Measurements from ENCODE around the gene SLC22A14. TPM values are rescaled to one million over a fixed set of nuclear protein-coding genes. Genes with fewer than 3 reads are reported as not detected.

Gene SLC22A14
- total RNA-seq, 1 experiment from 2014 or later, result 0.26 TPM

DNA sequence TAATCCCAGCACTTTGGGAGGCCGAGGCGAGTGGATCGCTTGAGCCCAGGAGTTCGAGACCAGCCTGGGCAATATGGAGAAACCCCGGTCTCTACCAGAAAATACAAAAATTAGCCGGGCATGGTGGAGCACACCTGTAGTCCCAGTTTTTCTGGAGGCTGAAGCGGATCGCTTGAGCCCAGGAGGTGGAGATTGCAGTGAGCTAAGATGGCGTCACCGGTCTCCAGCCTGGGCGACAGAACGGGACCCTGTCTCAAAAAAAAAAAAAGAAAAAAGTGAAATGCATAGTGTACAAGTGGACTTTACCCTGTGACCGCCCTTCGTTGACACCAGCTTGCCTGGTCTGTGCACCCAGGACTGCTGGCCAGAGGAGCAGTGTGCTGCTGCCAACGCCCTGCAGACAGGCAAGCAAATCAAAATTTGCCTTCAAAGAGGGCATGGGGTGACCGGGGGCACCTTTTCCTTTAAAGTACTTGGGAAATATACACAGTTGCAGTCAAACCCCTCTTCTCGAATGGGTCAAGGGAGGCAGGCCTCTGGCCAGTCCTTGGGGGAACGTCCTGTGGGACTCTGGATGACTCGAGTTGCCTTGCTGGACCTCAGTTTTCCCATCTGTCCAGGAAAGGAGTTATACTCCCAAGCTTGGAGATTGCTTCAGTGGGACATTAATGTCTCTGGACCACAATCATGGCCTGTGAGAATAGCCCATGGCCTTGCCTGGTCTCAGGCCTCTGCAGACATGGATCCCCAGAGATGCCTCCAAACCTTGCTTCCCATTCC, 65.5 kb downstream of the SLC22A14 start:
- TF ChIP-seq, protein P1, sequence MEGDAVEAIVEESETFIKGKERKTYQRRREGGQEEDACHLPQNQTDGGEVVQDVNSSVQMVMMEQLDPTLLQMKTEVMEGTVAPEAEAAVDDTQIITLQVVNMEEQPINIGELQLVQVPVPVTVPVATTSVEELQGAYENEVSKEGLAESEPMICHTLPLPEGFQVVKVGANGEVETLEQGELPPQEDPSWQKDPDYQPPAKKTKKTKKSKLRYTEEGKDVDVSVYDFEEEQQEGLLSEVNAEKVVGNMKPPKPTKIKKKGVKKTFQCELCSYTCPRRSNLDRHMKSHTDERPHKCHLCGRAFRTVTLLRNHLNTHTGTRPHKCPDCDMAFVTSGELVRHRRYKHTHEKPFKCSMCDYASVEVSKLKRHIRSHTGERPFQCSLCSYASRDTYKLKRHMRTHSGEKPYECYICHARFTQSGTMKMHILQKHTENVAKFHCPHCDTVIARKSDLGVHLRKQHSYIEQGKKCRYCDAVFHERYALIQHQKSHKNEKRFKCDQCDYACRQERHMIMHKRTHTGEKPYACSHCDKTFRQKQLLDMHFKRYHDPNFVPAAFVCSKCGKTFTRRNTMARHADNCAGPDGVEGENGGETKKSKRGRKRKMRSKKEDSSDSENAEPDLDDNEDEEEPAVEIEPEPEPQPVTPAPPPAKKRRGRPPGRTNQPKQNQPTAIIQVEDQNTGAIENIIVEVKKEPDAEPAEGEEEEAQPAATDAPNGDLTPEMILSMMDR (conservative IDR thresholded peaks at IDR 0.05; ENCODE audit: low read depth, low read length), result no peak
- no peak for TF ChIP-seq EZH2 (IDR thresholded peaks at IDR 0.05; ENCODE audit: borderline replicate concordance, low read depth, low read length, poor library complexity, severe bottlenecking)
- CTCF ChIA-PET, result no interaction called here
- POLR2A ChIA-PET (ENCODE audit: low non-redundant PET), result no interaction called here
- Histone ChIP-seq H3K4me1 (ENCODE audit: insufficient read depth, low read length, poor library complexity, severe bottlenecking) (no peaks in the 10 kb centered on the region), H3K36me3 (ENCODE audit: insufficient read depth, low read length, poor library complexity, severe bottlenecking) (no peaks in the 10 kb centered on the region), H3K27me3 (replicated peaks; ENCODE audit: insufficient read depth, low read depth, low read length, poor library complexity) (no peaks in the 10 kb centered on the region), H3K9me3 (ENCODE audit: low read depth, low read length, poor library complexity, severe bottlenecking) (no peaks in the 10 kb centered on the region), H3K4me3 (ENCODE audit: low read depth, low read length, poor library complexity, severe bottlenecking) (peak overlapping the region; percentile 56), H3K27ac (ENCODE audit: low read depth, low read length, poor library complexity, severe bottlenecking) (no peak overlapping the region)
- intact Hi-C loops (cut with micrococcal nuclease; ENCODE audit: unreplicated experiment), result loop anchor here (5.0 to 10.0 kb wide), 2 partner anchors 135 to 213 kb away; partner anchors contain the start of genes ACAA1 and MYD88
- BruUV-seq (replicated peaks), result no TSS peak
- no peak for DNase-seq (ENCODE audit: low spot score)

- CTCF ChIA-PET, result interaction anchor here (1.1 kb wide), 1 partner anchor 131 kb away, joined by 3 read pairs; no protein-coding TSS in a partner anchor
- Histone ChIP-seq H3K9me3 (ENCODE audit: low read depth, low read length, poor library complexity, severe bottlenecking) (no peaks in the 10 kb centered on the region), H3K4me3 (ENCODE audit: low read depth, low read length, poor library complexity, severe bottlenecking) (no peak overlapping the region), H3K27ac (ENCODE audit: low read depth, low read length, poor library complexity, severe bottlenecking) (no peak overlapping the region), H3K27me3 (replicated peaks; ENCODE audit: insufficient read depth, low read depth, low read length, poor library complexity) (no peaks in the 10 kb centered on the region), H3K36me3 (ENCODE audit: insufficient read depth, low read length, poor library complexity, severe bottlenecking) (no peaks in the 10 kb centered on the region), H3K4me1 (ENCODE audit: insufficient read depth, low read length, poor library complexity, severe bottlenecking) (no peaks in the 10 kb centered on the region)
- POLR2A ChIA-PET (ENCODE audit: low non-redundant PET), result no interaction called here
- TF ChIP-seq EZH2 (IDR thresholded peaks at IDR 0.05; ENCODE audit: borderline replicate concordance, low read depth, low read length, poor library complexity, severe bottlenecking), result no peak
- TF ChIP-seq, protein P1 (conservative IDR thresholded peaks at IDR 0.05; ENCODE audit: low read depth, low read length), result no peak
- TSS peak; percentile 29 for BruUV-seq (replicated peaks)
- intact Hi-C loops (cut with micrococcal nuclease; ENCODE audit: unreplicated experiment), result loop anchor here (5.0 to 10.0 kb wide), 2 partner anchors 133 to 214 kb away; partner anchors contain the start of genes ACAA1 and MYD88
- DNase-seq (ENCODE audit: low spot score), result peak; percentile 57
Observed at GRCh38 chr3:38348903-38349302, 66.8 kb downstream of the SLC22A14 start.

DNA sequence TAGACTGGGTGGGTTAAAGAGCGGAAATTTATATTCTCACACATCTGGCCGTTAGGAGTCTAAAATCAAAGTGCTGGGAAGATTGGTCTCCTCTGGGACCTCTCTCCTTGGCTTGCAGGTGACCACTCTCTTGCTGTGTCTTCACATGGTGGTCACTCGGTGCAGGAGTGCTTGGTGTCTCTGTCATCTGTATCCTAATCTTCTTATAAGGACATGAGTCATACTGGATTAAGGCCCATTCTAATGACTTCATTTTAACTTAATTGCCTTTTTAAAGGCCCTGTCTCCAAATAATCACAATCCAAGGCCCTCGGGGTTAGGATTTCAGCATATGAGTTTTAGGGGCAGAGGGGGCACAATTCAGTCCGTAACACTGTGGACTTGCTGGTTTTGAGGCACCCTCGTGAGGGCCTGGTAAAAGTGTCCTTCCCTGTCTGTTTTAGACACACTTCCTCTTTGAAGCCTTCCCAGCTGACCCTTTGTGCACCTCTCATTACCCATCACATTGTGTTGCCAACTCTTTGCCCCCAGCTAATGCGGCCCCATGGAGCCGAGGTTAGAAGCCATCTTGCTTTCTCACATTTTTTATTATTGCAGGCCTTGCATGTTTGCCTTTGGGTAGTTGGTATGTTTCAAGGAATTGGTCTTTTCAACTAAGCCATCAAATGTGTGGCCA, 67.7 kb downstream of the SLC22A14 start:
- intact Hi-C loops (cut with micrococcal nuclease; ENCODE audit: unreplicated experiment), result loop anchor here (5.0 to 10.0 kb wide), 2 partner anchors 132 to 215 kb away; partner anchors contain the start of genes ACAA1 and MYD88
- peak; percentile 12 for DNase-seq (ENCODE audit: low spot score)

More for the DNA sequence above, 67.7 kb downstream of the SLC22A14 start:
- TF ChIP-seq, protein P1 (conservative IDR thresholded peaks at IDR 0.05; ENCODE audit: low read depth, low read length), result no peak
- no peak for TF ChIP-seq EZH2 (IDR thresholded peaks at IDR 0.05; ENCODE audit: borderline replicate concordance, low read depth, low read length, poor library complexity, severe bottlenecking)
- Histone ChIP-seq H3K36me3 (ENCODE audit: insufficient read depth, low read length, poor library complexity, severe bottlenecking) (no peaks in the 10 kb centered on the region), H3K27me3 (replicated peaks; ENCODE audit: insufficient read depth, low read depth, low read length, poor library complexity) (no peaks in the 10 kb centered on the region), H3K27ac (ENCODE audit: low read depth, low read length, poor library complexity, severe bottlenecking) (no peak overlapping the region), H3K4me1 (ENCODE audit: insufficient read depth, low read length, poor library complexity, severe bottlenecking) (no peaks in the 10 kb centered on the region), H3K9me3 (ENCODE audit: low read depth, low read length, poor library complexity, severe bottlenecking) (no peaks in the 10 kb centered on the region), H3K4me3 (ENCODE audit: low read depth, low read length, poor library complexity, severe bottlenecking) (no peak overlapping the region)
- POLR2A ChIA-PET (ENCODE audit: low non-redundant PET), result no interaction called here
- CTCF ChIA-PET, result interaction anchor here (1.1 kb wide), 1 partner anchor 130 kb away, joined by 3 read pairs; no protein-coding TSS in a partner anchor
- no TSS peak for BruUV-seq (replicated peaks)

Data from A673 (cell line).